Limb (tissue), 2 donors: ENCODE results near the gene KCNJ18.
"Not testable (repeated sequence)": the region's sequence is repeated elsewhere in the genome, so short reads cannot be mapped to it uniquely, and the experiment has no call there.

ENCODE experiments used
- DNase-seq, 2 donors: peaks; one replicate each; pipeline ENCODE4 v3.0.0-alpha.2; 2016; ENCODE audit errors: extremely low spot score in 2 of 2

The KCNJ18 gene

GRCh38 chr17:21722268-21722667 is 29.9 kb downstream of the KCNJ18 start:
- not testable (repeated sequence) for DNase-seq

- DNase-seq, result not testable (repeated sequence)
Measured at GRCh38 chr17:21724216-21725006, 32.1 kb downstream of the KCNJ18 start.

GRCh38 chr17:21731076-21731475 is 38.8 kb downstream of the KCNJ18 start:
- not testable (repeated sequence) for DNase-seq

- not testable (repeated sequence) for DNase-seq
Measured at GRCh38 chr17:21733931-21734330, 41.6 kb downstream of the KCNJ18 start.

GRCh38 chr17:21735814-21736213 is 43.5 kb downstream of the KCNJ18 start:
- DNase-seq, result not testable (repeated sequence)

GRCh38 chr17:21737015-21737580 is 44.8 kb downstream of the KCNJ18 start:
- DNase-seq, result not testable (repeated sequence)

GRCh38 chr17:21738241-21738640 is 45.9 kb downstream of the KCNJ18 start:
- not testable (repeated sequence) for DNase-seq

- not testable (repeated sequence) for DNase-seq
Measured at GRCh38 chr17:21738877-21739474, 46.7 kb downstream of the KCNJ18 start.

- not testable (repeated sequence) for DNase-seq
Measured at GRCh38 chr17:21739485-21739884, 47.2 kb downstream of the KCNJ18 start.

- DNase-seq, result not testable (repeated sequence)
Measured at GRCh38 chr17:21740836-21741235, 48.5 kb downstream of the KCNJ18 start.

GRCh38 chr17:21741520-21741919 is 49.2 kb downstream of the KCNJ18 start:
- DNase-seq, result not testable (repeated sequence)

GRCh38 chr17:21742326-21742725 is 50.0 kb downstream of the KCNJ18 start:
- DNase-seq, result no peak

GRCh38 chr17:21744151-21744550 is 51.8 kb downstream of the KCNJ18 start:
- not testable (repeated sequence) for DNase-seq

GRCh38 chr17:21744621-21745020 is 52.3 kb downstream of the KCNJ18 start:
- DNase-seq, result not testable (repeated sequence)

- DNase-seq, result not testable (repeated sequence)
Measured at GRCh38 chr17:21745385-21746054, 53.2 kb downstream of the KCNJ18 start.

GRCh38 chr17:21746415-21746814 is 54.1 kb downstream of the KCNJ18 start:
- DNase-seq, result not testable (repeated sequence)

- not testable (repeated sequence) for DNase-seq
Measured at GRCh38 chr17:21747195-21747915, 55.0 kb downstream of the KCNJ18 start.

GRCh38 chr17:21748686-21749085 is 56.4 kb downstream of the KCNJ18 start:
- not testable (repeated sequence) for DNase-seq

GRCh38 chr17:21749696-21750531 is 57.6 kb downstream of the KCNJ18 start:
- DNase-seq, result not testable (repeated sequence)

GRCh38 chr17:21751111-21751510 is 58.8 kb downstream of the KCNJ18 start:
- DNase-seq, result not testable (repeated sequence)
